NCI-H128 (cell line): ENCODE results near the gene GTF2H4.

Source experiments
- DNase-seq: peaks from one replicate; lab custom pipeline; 2025; ENCODE audit not compliant: unreplicated experiment; lab: John Stamatoyannopoulos, UW

GTF2H4 gene

DNA sequence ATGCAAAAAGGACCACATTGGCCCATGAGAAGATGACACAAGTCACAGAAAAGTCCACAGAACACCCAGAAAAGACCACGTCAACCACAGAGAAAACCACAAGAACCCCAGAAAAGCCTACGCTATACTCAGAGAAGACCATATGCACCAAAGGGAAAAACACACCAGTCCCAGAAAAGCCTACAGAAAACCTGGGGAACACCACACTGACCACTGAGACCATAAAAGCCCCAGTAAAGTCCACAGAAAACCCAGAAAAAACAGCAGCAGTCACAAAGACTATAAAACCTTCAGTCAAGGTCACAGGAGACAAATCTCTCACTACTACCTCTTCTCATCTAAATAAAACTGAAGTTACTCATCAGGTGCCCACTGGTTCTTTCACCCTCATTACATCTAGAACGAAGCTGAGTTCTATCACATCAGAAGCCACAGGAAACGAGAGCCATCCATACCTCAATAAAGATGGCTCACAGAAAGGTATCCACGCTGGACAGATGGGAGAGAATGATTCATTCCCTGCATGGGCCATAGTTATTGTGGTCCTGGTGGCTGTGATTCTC lies 44.0 kb downstream of the GTF2H4 start:
- no peak for DNase-seq

- DNase-seq = no peak
Observed at GRCh38 chr6:30954631-30955366, 46.8 kb downstream of the GTF2H4 start.

GRCh38 chr6:30955367-30956042 lies 47.5 kb downstream of the GTF2H4 start:
- no peak for DNase-seq

- no peak for DNase-seq
Observed at GRCh38 chr6:30957716-30958115, 49.7 kb downstream of the GTF2H4 start.

DNA sequence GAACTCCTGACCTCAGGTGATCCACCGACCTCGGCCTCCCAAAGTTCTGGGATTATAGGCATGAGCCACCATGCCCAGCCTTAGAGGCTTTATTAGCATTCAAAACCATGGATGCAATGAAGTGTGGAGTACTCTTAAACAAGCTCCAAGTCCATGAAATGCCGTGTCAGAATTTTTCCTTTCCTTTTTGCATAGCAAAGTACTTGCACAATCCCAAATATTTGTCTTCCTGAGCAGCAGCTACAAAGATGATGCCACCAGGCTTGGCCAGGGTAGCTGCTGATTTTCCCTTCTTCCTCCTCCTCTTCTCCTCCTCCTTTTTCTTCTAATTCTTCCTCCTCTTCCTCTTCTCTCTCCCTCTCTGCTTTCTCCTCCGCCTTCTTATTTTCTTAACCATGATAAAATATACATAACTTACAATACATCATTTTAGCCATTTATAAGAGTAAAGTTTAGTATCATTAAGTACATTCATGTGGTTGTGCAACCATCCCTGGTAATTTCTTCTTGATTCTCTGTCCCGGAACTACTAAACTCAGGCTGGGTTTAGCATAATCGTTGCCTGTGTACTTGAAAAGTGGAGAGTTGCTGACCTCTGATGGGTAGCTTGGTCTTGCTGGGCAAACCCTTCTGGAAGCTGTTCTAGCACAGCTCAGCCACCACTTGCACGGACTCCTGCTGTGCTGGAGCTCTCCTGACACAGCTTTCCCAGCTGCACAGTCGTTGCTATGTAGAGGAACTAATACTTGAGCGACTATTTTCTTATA lies 53.1 kb downstream of the GTF2H4 start:
- DNase-seq = no peak

GRCh38 chr6:30962716-30963115 lies 54.7 kb downstream of the GTF2H4 start:
- DNase-seq = no peak

GRCh38 chr6:30963641-30964040 lies 55.6 kb downstream of the GTF2H4 start:
- no peak for DNase-seq
